ENCODE measurements around the gene RNASEH2A. TPM values are rescaled to one million over a fixed set of nuclear protein-coding genes. Genes with fewer than 3 reads are reported as not detected.
A peak's percentile ranks its signal among the peaks of the same experiment; 100 is the strongest.

RNASEH2A gene
- total and polyA plus RNA-seq, 12 donors: 1.8 to 11.5 (median 5.0) TPM

- peak in 1 of 7 donors; percentile 20 for DNase-seq
- H3K4me3 ChIP-seq: no peak overlapping the region
Measured at GRCh38 chr19:12784871-12785430, 21.4 kb upstream of the RNASEH2A start.

GRCh38 chr19:12785431-12786031 is 20.9 kb upstream of the RNASEH2A start:
- Histone ChIP-seq H3K27me3 (no peaks in the 10 kb centered on the region), H3K4me1 (replicated peaks in 1 of 2) (peaks cover 37 to 63% of the 10 kb centered on the region in 2 donors), H3K27ac (peak overlapping the region; percentile 69 to 99 (median 97)), H3K9me3 (replicated peaks in 1 of 3) (no peaks in the 10 kb centered on the region), H3K36me3 (replicated peaks in 1 of 2) (no peaks in the 10 kb centered on the region), H3K4me3 (no peak overlapping the region)
- WGBS, 4 donors: 58 to 74% (median 63%) methylated on average over 3 to 4 of the region's 4 CpGs
- TF ChIP-seq, protein P1, sequence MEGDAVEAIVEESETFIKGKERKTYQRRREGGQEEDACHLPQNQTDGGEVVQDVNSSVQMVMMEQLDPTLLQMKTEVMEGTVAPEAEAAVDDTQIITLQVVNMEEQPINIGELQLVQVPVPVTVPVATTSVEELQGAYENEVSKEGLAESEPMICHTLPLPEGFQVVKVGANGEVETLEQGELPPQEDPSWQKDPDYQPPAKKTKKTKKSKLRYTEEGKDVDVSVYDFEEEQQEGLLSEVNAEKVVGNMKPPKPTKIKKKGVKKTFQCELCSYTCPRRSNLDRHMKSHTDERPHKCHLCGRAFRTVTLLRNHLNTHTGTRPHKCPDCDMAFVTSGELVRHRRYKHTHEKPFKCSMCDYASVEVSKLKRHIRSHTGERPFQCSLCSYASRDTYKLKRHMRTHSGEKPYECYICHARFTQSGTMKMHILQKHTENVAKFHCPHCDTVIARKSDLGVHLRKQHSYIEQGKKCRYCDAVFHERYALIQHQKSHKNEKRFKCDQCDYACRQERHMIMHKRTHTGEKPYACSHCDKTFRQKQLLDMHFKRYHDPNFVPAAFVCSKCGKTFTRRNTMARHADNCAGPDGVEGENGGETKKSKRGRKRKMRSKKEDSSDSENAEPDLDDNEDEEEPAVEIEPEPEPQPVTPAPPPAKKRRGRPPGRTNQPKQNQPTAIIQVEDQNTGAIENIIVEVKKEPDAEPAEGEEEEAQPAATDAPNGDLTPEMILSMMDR (IDR thresholded peaks at IDR 0.05): no peak
- no peak for TF ChIP-seq POLR2A (IDR thresholded peaks at IDR 0.05)
- DNase-seq: peak in 1 of 7 donors; percentile 55
- intact Hi-C loops (cut with DNase I): no loop called here

More at GRCh38 chr19:12784871-12785430, 21.4 kb upstream of the RNASEH2A start:
- intact Hi-C loops (cut with DNase I): no loop called here
- peak overlapping the region; percentile 71 to 99 (median 91) for H3K27ac ChIP-seq
- WGBS, 4 donors: 57 to 74% (median 67%) methylated on average over 3 to 5 of the region's 5 CpGs
- TF ChIP-seq, protein P1 (IDR thresholded peaks at IDR 0.05): no peak
- TF ChIP-seq POLR2A (IDR thresholded peaks at IDR 0.05): no peak
- H3K27me3 ChIP-seq: no peaks in the 10 kb centered on the region
- peaks cover 33 to 61% of the 10 kb centered on the region in 2 donors for H3K4me1 ChIP-seq (replicated peaks in 1 of 2)
- no peaks in the 10 kb centered on the region for H3K36me3 ChIP-seq (replicated peaks in 1 of 2)
- H3K9me3 ChIP-seq (replicated peaks in 1 of 3): no peaks in the 10 kb centered on the region

- WGBS, 4 donors: 58 to 76% (median 63%) methylated on average over 4 to 18 of the region's 18 CpGs
- H3K27me3 ChIP-seq: no peaks in the 10 kb centered on the region
- intact Hi-C loops (cut with DNase I): no loop called here
- no peaks in the 10 kb centered on the region for H3K36me3 ChIP-seq (replicated peaks in 1 of 2)
- peaks cover 42 to 68% of the 10 kb centered on the region in 2 donors for H3K4me1 ChIP-seq (replicated peaks in 1 of 2)
- DNase-seq: peak; percentile 55 to 83 (median 70)
- H3K27ac ChIP-seq: peak overlapping the region; percentile 69 to 99 (median 97)
- TF ChIP-seq, protein P1 (IDR thresholded peaks at IDR 0.05): no peak
- no peak for TF ChIP-seq POLR2A (IDR thresholded peaks at IDR 0.05)
- H3K9me3 ChIP-seq (replicated peaks in 1 of 3): no peaks in the 10 kb centered on the region
- H3K4me3 ChIP-seq: no peak overlapping the region
Measured at GRCh38 chr19:12786141-12786870, 20.1 kb upstream of the RNASEH2A start.

GRCh38 chr19:12786952-12787351 is 19.4 kb upstream of the RNASEH2A start:
- no peaks in the 10 kb centered on the region for H3K36me3 ChIP-seq (replicated peaks in 1 of 2)
- 69 to 87% (median 84%) methylated on average over 3 of the region's 3 CpGs for WGBS, 4 donors
- no peak overlapping the region for H3K4me3 ChIP-seq
- no peaks in the 10 kb centered on the region for H3K9me3 ChIP-seq (replicated peaks in 1 of 3)
- intact Hi-C loops (cut with DNase I): no loop called here
- DNase-seq: peak in 1 of 7 donors; percentile 26
- no peaks in the 10 kb centered on the region for H3K27me3 ChIP-seq
- H3K27ac ChIP-seq: peak overlapping the region; percentile 69 to 99 (median 97)
- peaks cover 40 to 65% of the 10 kb centered on the region in 2 donors for H3K4me1 ChIP-seq (replicated peaks in 1 of 2)
- TF ChIP-seq, protein P1 (IDR thresholded peaks at IDR 0.05): no peak
- no peak for TF ChIP-seq POLR2A (IDR thresholded peaks at IDR 0.05)

All from adrenal gland (tissue), 12 donors.